ENCODE data around the gene MC3R. TPM values are rescaled to one million over a fixed set of nuclear protein-coding genes. Genes with fewer than 3 reads are reported as not detected.

MC3R gene
- total RNA-seq, 2 donors from 2014 or later, result not detected

DNA sequence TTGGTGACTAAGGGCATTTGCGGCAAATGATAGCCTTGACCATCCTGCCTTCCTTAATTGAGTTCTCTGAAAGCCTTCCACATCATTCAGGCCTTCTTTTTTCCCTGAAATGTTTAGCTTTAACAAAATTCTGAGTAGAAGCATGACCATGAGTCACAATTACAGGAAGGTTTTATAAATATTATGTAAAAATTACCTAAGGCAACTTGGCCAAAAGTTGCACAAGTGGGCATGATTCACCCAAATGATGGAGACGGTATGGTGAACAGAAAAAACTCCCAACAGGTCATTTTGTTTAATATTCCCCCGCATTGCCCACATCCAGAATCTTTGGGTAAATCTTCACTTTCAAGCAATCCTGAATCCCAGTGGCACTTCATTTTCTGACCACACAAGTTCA is 37.0 kb downstream of the MC3R start:
- Histone ChIP-seq H3K9me3 (ENCODE audit: control insufficient read depth, low read length) (peaks cover 75% of the 10 kb centered on the region), H3K4me1 (ENCODE audit: control insufficient read depth, insufficient read depth, low read length) (no peaks in the 10 kb centered on the region), H3K4me3 (ENCODE audit: low read length) (no peak overlapping the region), H3K9ac (ENCODE audit: extremely low read depth, low read length, poor library complexity, severe bottlenecking) (no peak overlapping the region), H3K27me3 (ENCODE audit: control insufficient read depth, insufficient read depth, low read length, poor library complexity, severe bottlenecking) (no peaks in the 10 kb centered on the region), H3K36me3 (ENCODE audit: control insufficient read depth, insufficient read depth, low read length) (no peaks in the 10 kb centered on the region), H3K27ac (ENCODE audit: low read depth, low read length) (no peak overlapping the region)
- no peaks in the 10 kb centered on the region for H3K4me1 Mint-ChIP-seq
- H3K36me3 Mint-ChIP-seq (ENCODE audit: low read depth), result no peaks in the 10 kb centered on the region
- H3K27ac Mint-ChIP-seq, result no peak overlapping the region
- WGBS, 2 experiments (ENCODE audit: insufficient coverage in 1 of 2, insufficient read length in 1 of 2), result 64 to 72% methylated on average over 3 of the region's 3 CpGs
- TF ChIP-seq, protein P1, sequence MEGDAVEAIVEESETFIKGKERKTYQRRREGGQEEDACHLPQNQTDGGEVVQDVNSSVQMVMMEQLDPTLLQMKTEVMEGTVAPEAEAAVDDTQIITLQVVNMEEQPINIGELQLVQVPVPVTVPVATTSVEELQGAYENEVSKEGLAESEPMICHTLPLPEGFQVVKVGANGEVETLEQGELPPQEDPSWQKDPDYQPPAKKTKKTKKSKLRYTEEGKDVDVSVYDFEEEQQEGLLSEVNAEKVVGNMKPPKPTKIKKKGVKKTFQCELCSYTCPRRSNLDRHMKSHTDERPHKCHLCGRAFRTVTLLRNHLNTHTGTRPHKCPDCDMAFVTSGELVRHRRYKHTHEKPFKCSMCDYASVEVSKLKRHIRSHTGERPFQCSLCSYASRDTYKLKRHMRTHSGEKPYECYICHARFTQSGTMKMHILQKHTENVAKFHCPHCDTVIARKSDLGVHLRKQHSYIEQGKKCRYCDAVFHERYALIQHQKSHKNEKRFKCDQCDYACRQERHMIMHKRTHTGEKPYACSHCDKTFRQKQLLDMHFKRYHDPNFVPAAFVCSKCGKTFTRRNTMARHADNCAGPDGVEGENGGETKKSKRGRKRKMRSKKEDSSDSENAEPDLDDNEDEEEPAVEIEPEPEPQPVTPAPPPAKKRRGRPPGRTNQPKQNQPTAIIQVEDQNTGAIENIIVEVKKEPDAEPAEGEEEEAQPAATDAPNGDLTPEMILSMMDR (conservative IDR thresholded peaks at IDR 0.05), result no peak
- H3K27me3 Mint-ChIP-seq (ENCODE audit: insufficient read depth), result no peaks in the 10 kb centered on the region
- DNase-seq, result no peak
- H3K4me3 Mint-ChIP-seq, result no peak overlapping the region
- peaks cover 66% of the 10 kb centered on the region for H3K9me3 Mint-ChIP-seq

DNA sequence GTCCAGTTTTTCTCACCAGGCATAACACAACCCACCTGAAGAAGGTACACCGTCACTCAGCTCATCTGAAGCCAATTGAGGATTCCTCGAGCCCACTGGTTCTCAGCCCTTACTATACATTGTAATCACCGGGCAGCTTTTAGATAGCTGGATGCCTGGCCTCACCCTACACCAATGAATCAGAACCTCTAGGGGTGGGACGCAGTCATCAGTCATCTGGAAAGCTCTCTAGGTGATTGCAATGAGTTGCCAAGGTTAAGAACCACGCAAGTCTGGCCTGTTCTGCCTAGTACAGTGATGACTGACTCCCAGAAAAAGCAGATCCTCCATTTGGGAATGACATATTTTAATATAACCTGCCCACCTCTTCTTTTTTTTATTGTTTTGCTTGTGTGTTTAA is 41.1 kb downstream of the MC3R start:
- Histone ChIP-seq H3K9ac (ENCODE audit: extremely low read depth, low read length, poor library complexity, severe bottlenecking) (no peak overlapping the region), H3K9me3 (ENCODE audit: control insufficient read depth, low read length) (peaks cover 87% of the 10 kb centered on the region), H3K4me1 (ENCODE audit: control insufficient read depth, insufficient read depth, low read length) (no peaks in the 10 kb centered on the region), H3K36me3 (ENCODE audit: control insufficient read depth, insufficient read depth, low read length) (no peaks in the 10 kb centered on the region), H3K27me3 (ENCODE audit: control insufficient read depth, insufficient read depth, low read length, poor library complexity, severe bottlenecking) (no peaks in the 10 kb centered on the region), H3K27ac (ENCODE audit: low read depth, low read length) (no peak overlapping the region), H3K4me3 (ENCODE audit: low read length) (no peak overlapping the region)
- H3K9me3 Mint-ChIP-seq, result peaks cover 83% of the 10 kb centered on the region
- H3K27ac Mint-ChIP-seq, result no peak overlapping the region
- TF ChIP-seq, protein P1 (conservative IDR thresholded peaks at IDR 0.05), result no peak
- no peaks in the 10 kb centered on the region for H3K36me3 Mint-ChIP-seq (ENCODE audit: low read depth)
- no peaks in the 10 kb centered on the region for H3K4me1 Mint-ChIP-seq
- no peak for DNase-seq
- H3K4me3 Mint-ChIP-seq, result no peak overlapping the region
- H3K27me3 Mint-ChIP-seq (ENCODE audit: insufficient read depth), result no peaks in the 10 kb centered on the region
- WGBS, 2 experiments (ENCODE audit: insufficient coverage in 1 of 2, insufficient read length in 1 of 2), result 31 to 60% methylated on average over 2 to 5 of the region's 5 CpGs

DNA sequence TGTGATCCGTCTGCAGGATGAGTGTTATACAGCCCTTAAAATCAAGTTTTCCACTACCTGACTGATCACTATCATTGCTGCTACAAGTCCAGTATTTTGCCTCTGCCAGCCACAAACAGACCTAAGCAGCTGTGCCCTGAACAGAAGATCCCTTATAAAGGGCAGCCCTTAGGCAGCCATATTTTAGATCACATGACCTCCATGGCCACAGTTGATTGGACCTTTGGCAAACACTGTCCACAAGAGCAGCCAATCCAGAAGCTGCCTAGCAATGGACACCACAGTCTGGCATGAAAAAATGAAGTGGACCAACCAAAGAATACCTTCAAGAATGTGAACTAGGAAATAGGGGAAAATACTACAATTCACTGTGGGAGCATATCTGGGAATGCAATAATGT is 50.8 kb downstream of the MC3R start:
- H3K36me3 ChIP-seq (ENCODE audit: control insufficient read depth, insufficient read depth, low read length), result no peaks in the 10 kb centered on the region
- H3K9me3 ChIP-seq (ENCODE audit: control insufficient read depth, low read length), result peaks cover 72% of the 10 kb centered on the region
- H3K27me3 ChIP-seq (ENCODE audit: control insufficient read depth, insufficient read depth, low read length, poor library complexity, severe bottlenecking), result no peaks in the 10 kb centered on the region
- no peak overlapping the region for H3K27ac ChIP-seq (ENCODE audit: low read depth, low read length)
- no peak overlapping the region for H3K9ac ChIP-seq (ENCODE audit: extremely low read depth, low read length, poor library complexity, severe bottlenecking)
- Mint-ChIP-seq H3K36me3 (ENCODE audit: low read depth) (no peaks in the 10 kb centered on the region), H3K9me3 (peaks cover 86% of the 10 kb centered on the region), H3K27ac (no peak overlapping the region), H3K4me3 (no peak overlapping the region), H3K4me1 (no peaks in the 10 kb centered on the region), H3K27me3 (ENCODE audit: insufficient read depth) (no peaks in the 10 kb centered on the region)
- DNase-seq, result no peak
- 77% methylated on average over 1 of the region's 1 CpG; no CpG with 5 or more reads in 1 of the 2 experiments for WGBS, 2 experiments (ENCODE audit: insufficient coverage in 1 of 2, insufficient read length in 1 of 2)
- TF ChIP-seq, protein P1 (conservative IDR thresholded peaks at IDR 0.05), result no peak
- H3K4me3 ChIP-seq (ENCODE audit: low read length), result no peak overlapping the region
- H3K4me1 ChIP-seq (ENCODE audit: control insufficient read depth, insufficient read depth, low read length), result no peaks in the 10 kb centered on the region

Other genes starting within 250 kb of the MC3R start
- gene CBLN4, start 243.2 kb upstream of the MC3R start, total RNA-seq, result not detected
- 10 to 100 TPM; 16.8 to 34.1 TPM for gene FAM210B, start 110.2 kb downstream of the MC3R start, total RNA-seq
- 10 to 100 TPM; 56.3 to 85.9 TPM for gene AURKA, start 143.5 kb downstream of the MC3R start, total RNA-seq
- gene CSTF1, start 143.9 kb downstream of the MC3R start, total RNA-seq, result 10 to 100 TPM; 47.9 to 50.1 TPM
- gene CASS4, start 163.5 kb downstream of the MC3R start, total RNA-seq, result not detected
- 10 to 100 TPM; 63.0 to 65.1 TPM for gene RTF2, start 219.9 kb downstream of the MC3R start, total RNA-seq